HG02623 (cell line): ENCODE data around the gene AHNAK.
"Not testable (repeated sequence)": the region's sequence is repeated elsewhere in the genome, so short reads cannot be mapped to it uniquely, and the experiment has no call there.

Experiments used
- ATAC-seq: cut with Tn5 transposase; IDR thresholded peaks from one replicate; pipeline ENCODE4 v1.9.1; 2021; ENCODE audit warnings: moderate library complexity; ENCODE audit not compliant: unreplicated experiment

Gene AHNAK

GRCh38 chr11:62391642-62392425 is 154.8 kb downstream of the AHNAK start:
- no peak for ATAC-seq

DNA sequence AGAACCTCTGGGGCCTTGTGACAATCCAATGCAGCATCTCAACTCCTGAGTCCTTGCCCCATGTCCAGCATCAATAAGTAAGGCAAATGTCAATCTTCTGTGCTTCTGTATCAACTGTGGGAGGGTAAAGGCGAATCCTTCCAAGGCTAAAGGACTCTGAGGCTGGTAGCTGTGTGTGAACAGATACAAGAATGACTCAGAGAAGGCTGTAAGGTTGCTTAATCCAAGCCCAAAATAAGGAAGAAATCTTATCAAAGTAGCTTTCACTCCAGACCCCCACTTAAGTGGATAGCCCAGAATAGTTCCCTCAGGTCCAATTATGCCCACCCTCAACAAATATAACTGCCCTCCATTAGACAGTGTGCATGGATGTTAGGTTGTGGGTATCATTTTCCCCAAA is 155.9 kb downstream of the AHNAK start:
- ATAC-seq: no peak

DNA sequence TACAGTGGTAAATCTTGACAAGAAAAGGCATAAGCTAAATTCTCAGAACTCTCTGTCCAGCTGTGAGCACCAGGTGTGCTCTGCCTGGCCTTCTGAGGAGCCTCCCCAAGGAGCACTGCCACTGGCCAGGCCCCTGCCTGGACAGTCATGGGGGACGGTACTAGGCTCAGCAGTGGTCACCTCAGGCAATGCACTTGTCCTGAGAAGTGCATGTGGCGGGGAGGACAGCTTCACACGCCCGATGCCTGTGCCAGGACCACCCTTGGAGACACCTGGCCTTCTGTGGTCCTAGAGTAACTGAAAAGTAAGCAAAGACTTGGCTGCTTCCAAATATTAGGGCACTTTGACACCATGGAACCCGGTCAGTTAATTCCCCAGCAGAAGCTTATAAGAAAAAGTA is 156.4 kb downstream of the AHNAK start:
- no peak for ATAC-seq

DNA sequence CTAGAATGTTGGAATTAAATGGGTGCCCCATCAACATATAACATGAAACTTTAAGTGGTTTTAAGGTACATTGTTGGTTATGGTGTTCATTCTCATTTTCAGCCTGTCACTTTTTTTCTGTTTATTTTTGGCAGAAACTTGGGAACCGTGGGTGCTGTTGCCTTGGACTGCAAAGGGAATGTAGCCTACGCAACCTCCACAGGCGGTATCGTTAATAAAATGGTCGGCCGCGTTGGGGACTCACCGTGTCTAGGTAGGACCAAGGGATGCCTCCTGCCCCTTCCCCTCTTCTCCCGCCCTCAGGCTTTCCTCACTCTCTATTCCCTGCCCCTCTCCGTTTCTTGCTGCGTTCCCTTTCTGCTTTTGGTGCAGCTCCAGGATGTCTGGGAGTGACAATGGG is 157.6 kb downstream of the AHNAK start:
- no peak for ATAC-seq

DNA sequence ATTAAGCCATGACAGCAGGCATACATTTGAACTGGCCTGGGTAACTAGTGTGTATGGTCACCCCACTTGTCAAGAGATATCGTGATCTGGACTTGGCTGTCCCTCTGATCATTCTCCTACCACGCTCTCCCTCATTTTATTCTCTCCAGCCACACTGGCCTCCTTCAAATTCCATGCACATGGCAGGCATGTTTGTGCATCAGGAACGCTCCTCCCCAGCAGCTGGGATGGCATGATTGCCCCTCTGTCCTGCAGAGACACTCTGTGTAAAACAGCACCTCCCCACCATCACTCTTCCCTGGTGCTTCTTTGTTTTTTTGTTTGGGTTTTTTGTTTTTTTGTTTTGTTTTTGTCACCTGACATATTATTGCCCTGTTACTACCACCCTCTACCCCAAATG is 159.2 kb downstream of the AHNAK start:
- ATAC-seq: no peak

GRCh38 chr11:62386083-62386482 is 160.5 kb downstream of the AHNAK start:
- not testable (repeated sequence) for ATAC-seq

DNA sequence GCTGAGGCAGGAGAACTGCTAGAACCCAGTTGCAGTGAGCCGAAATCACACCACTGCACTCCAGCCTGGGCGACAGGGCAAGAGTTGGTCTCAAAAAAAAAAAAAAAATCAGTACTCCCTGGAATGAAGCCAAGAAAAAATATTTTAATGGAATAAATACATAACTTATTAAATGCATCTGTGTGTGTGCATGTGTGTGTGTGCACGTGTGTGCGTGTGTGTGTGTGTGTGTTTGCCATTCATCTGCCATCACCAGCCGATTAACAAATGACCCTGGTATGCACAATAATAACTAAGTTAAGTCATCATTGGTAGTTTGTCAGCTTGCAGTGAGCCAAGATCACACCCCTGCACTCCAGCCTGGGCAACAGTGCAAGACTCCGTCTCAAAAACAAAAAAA is 162.8 kb downstream of the AHNAK start:
- no peak for ATAC-seq
